Mucosa of stomach (tissue), 1 donor: Measurements from ENCODE around the gene OXER1.

Experiments used
- H3K27me3 ChIP-seq: one replicate; pipeline ENCODE4 v1.7.0; 2013; ENCODE audit warnings: mild to moderate bottlenecking, low read length; ENCODE audit not compliant: control insufficient read depth, insufficient read depth
- H3K36me3 ChIP-seq: one replicate; pipeline ENCODE4 v1.7.0; 2013; ENCODE audit warnings: low read length; ENCODE audit not compliant: control insufficient read depth, insufficient read depth
- H3K4me1 ChIP-seq: one replicate; pipeline ENCODE4 v1.7.0; 2013; ENCODE audit warnings: mild to moderate bottlenecking, low read length; ENCODE audit not compliant: control insufficient read depth, insufficient read depth
- H3K4me3 ChIP-seq: one replicate; pipeline ENCODE4 v1.7.0; 2013; ENCODE audit warnings: low read length
- H3K9ac ChIP-seq: one replicate; pipeline ENCODE4 v1.7.0; 2013; ENCODE audit warnings: mild to moderate bottlenecking, low read length, moderate library complexity
- H3K9me3 ChIP-seq: one replicate; pipeline ENCODE4 v1.7.0; 2013; ENCODE audit warnings: mild to moderate bottlenecking, low read length, moderate library complexity; ENCODE audit not compliant: control insufficient read depth
- donor health status: Pancreatic carcinoma.

The OXER1 gene

GRCh38 chr2:42801381-42801780 is 37.4 kb upstream of the OXER1 start:
- H3K36me3 ChIP-seq = no peaks in the 10 kb centered on the region
- no peak overlapping the region for H3K9ac ChIP-seq
- no peaks in the 10 kb centered on the region for H3K9me3 ChIP-seq
- H3K4me1 ChIP-seq = no peaks in the 10 kb centered on the region
- no peaks in the 10 kb centered on the region for H3K27me3 ChIP-seq
- H3K4me3 ChIP-seq = no peak overlapping the region

- Histone ChIP-seq H3K9ac (no peak overlapping the region), H3K4me3 (no peak overlapping the region), H3K27me3 (no peaks in the 10 kb centered on the region), H3K36me3 (no peaks in the 10 kb centered on the region), H3K9me3 (no peaks in the 10 kb centered on the region), H3K4me1 (peaks cover 1% of the 10 kb centered on the region)
Measured at GRCh38 chr2:42800981-42801380, 37.0 kb upstream of the OXER1 start.

GRCh38 chr2:42800461-42800962 is 36.6 kb upstream of the OXER1 start:
- H3K9ac ChIP-seq = no peak overlapping the region
- peaks cover 5% of the 10 kb centered on the region for H3K4me1 ChIP-seq

GRCh38 chr2:42799881-42800280 is 35.9 kb upstream of the OXER1 start:
- Histone ChIP-seq H3K9me3 (no peaks in the 10 kb centered on the region), H3K9ac (no peak overlapping the region), H3K27me3 (no peaks in the 10 kb centered on the region), H3K36me3 (no peaks in the 10 kb centered on the region), H3K4me1 (peaks cover 5% of the 10 kb centered on the region), H3K4me3 (no peak overlapping the region)

More at GRCh38 chr2:42800461-42800962, 36.6 kb upstream of the OXER1 start:
- Histone ChIP-seq H3K4me3 (no peak overlapping the region), H3K36me3 (no peaks in the 10 kb centered on the region), H3K27me3 (no peaks in the 10 kb centered on the region), H3K9me3 (no peaks in the 10 kb centered on the region)

GRCh38 chr2:42797281-42797680 is 33.3 kb upstream of the OXER1 start:
- Histone ChIP-seq H3K9ac (no peak overlapping the region), H3K9me3 (no peaks in the 10 kb centered on the region), H3K27me3 (peaks cover 13% of the 10 kb centered on the region), H3K4me1 (peaks cover 5% of the 10 kb centered on the region), H3K4me3 (no peak overlapping the region), H3K36me3 (no peaks in the 10 kb centered on the region)

GRCh38 chr2:42796427-42797248 is 32.7 kb upstream of the OXER1 start:
- Histone ChIP-seq H3K4me1 (peaks cover 10% of the 10 kb centered on the region), H3K27me3 (peaks cover 19% of the 10 kb centered on the region), H3K9me3 (no peaks in the 10 kb centered on the region), H3K4me3 (no peak overlapping the region), H3K9ac (no peak overlapping the region), H3K36me3 (no peaks in the 10 kb centered on the region)

GRCh38 chr2:42795841-42796301 is 31.9 kb upstream of the OXER1 start:
- Histone ChIP-seq H3K4me1 (peaks cover 12% of the 10 kb centered on the region), H3K4me3 (no peak overlapping the region)

GRCh38 chr2:42795275-42795674 is 31.3 kb upstream of the OXER1 start:
- no peaks in the 10 kb centered on the region for H3K36me3 ChIP-seq
- H3K27me3 ChIP-seq = peaks cover 19% of the 10 kb centered on the region
- peaks cover 12% of the 10 kb centered on the region for H3K4me1 ChIP-seq
- no peaks in the 10 kb centered on the region for H3K9me3 ChIP-seq
- no peak overlapping the region for H3K4me3 ChIP-seq
- no peak overlapping the region for H3K9ac ChIP-seq

More at GRCh38 chr2:42795841-42796301, 31.9 kb upstream of the OXER1 start:
- Histone ChIP-seq H3K27me3 (peaks cover 19% of the 10 kb centered on the region), H3K36me3 (no peaks in the 10 kb centered on the region), H3K9ac (no peak overlapping the region), H3K9me3 (no peaks in the 10 kb centered on the region)

- no peaks in the 10 kb centered on the region for H3K36me3 ChIP-seq
- no peak overlapping the region for H3K9ac ChIP-seq
- peaks cover 12% of the 10 kb centered on the region for H3K4me1 ChIP-seq
- H3K27me3 ChIP-seq = peaks cover 19% of the 10 kb centered on the region
- H3K4me3 ChIP-seq = no peak overlapping the region
- no peaks in the 10 kb centered on the region for H3K9me3 ChIP-seq
Measured at GRCh38 chr2:42794271-42795046, 30.5 kb upstream of the OXER1 start.

- H3K4me1 ChIP-seq = peaks cover 12% of the 10 kb centered on the region
Measured at GRCh38 chr2:42793334-42794270, 29.7 kb upstream of the OXER1 start.

GRCh38 chr2:42792583-42793333 is 28.8 kb upstream of the OXER1 start, which contains the start of gene HAAO:
HAAO (minus strand) TSS chr2:42792583; CDS start chr2:42792536, 47 bp downstream.
- no peaks in the 10 kb centered on the region for H3K36me3 ChIP-seq
- no peaks in the 10 kb centered on the region for H3K9me3 ChIP-seq
- H3K9ac ChIP-seq = peak within 1 kb of the TSS; percentile 69
- peaks cover 12% of the 10 kb centered on the region for H3K4me1 ChIP-seq
- H3K27me3 ChIP-seq = peaks cover 19% of the 10 kb centered on the region
- peak within 1 kb of the TSS; percentile 42 for H3K4me3 ChIP-seq

More at GRCh38 chr2:42793334-42794270, 29.7 kb upstream of the OXER1 start:
- Histone ChIP-seq H3K4me3 (peak overlapping the region; percentile 25), H3K9me3 (no peaks in the 10 kb centered on the region), H3K9ac (peak overlapping the region; percentile 69), H3K27me3 (peaks cover 19% of the 10 kb centered on the region), H3K36me3 (no peaks in the 10 kb centered on the region)
